H1 (cell line): ENCODE results near the gene CNIH3. TPM values are rescaled to one million over a fixed set of nuclear protein-coding genes. Genes with fewer than 3 reads are reported as not detected.

Experiments
- BCL11A ChIP-seq, 2 experiments: IDR thresholded peaks; one replicate each; pipeline ENCODE4 v1.6.1; 2011; ENCODE audit warnings: low read depth in 2 of 2, low read length in 2 of 2, mild to moderate bottlenecking in 2 of 2
- TAF7 ChIP-seq: optimal IDR thresholded peaks from 2 replicates; pipeline ENCODE3; 2011; ENCODE audit warnings: low read depth, mild to moderate bottlenecking, inconsistent platforms, low read length, moderate library complexity, borderline replicate concordance
- polyA plus RNA-seq, 7 experiments: library from polyadenylated mRNA; depleted of rRNA in 3 of 7; stranded (reverse) in 5 of 7; unstranded in 2 of 7; fragments of >200 nt in 5 of 7; fragments of 200-250 nt in 2 of 7; gene quantifications; 1 replicate in 5 of 7; 2 replicates in 1 of 7; 4 replicates in 1 of 7; pipeline versions ENCODE4 v1.2.1 to v1.2.3, GENCODE V29; 2011 to 2013; ENCODE audit warnings: missing spikeins in 2 of 7, mixed read lengths in 2 of 7
- total RNA-seq: library from RNA; stranded (reverse); fragmentation: NEBNext Ultra II Directional; extraction: Animal tissue kit (Norgen Biotek cat#: 25700); gene quantifications from 2 replicates; pipeline ENCODE4 v1.2.1, GENCODE V29; 2021

Gene CNIH3
- total and polyA plus RNA-seq, 2 of the 8 experiments (the other 6 are each of a cell fraction or from before 2014, with no cell fraction given): 3.7 to 5.6 TPM

DNA sequence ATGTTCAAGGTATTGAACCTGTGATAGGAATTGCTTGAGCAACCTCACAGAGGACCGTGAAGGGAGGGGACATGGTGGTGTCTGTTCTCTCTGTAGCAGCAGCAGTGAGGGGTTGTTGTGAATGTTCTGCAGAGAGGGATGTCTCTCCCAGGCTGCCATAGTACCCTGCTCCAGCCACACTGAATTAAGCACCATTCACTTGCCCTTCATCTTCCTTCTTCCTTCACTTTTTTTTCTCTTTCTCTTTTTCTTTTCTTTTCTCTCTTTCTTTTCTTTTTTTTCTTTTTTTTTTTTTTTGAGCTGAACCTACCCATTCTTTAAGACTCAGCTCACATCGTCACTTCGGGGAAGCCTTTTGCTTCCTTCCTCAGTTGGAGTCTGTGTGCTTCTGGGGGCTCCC lies 89.5 kb downstream of the CNIH3 start (continued):
- no peak for TF ChIP-seq TAF7
- no peak for TF ChIP-seq BCL11A (IDR thresholded peaks at IDR 0.05; ENCODE audit: low read depth in 2 of 2, low read length in 2 of 2)
